Midbrain (tissue), 1 donor: ENCODE data around the gene HABP4.

Experiments
- DNase-seq: peaks from one replicate; lab custom pipeline; 2025; lab: John Stamatoyannopoulos, UW

HABP4 gene

GRCh38 chr9:96436063-96436455 lies 13.9 kb upstream of the HABP4 start:
- no peak for DNase-seq

- no peak for DNase-seq
These were observed 13.4 kb upstream of the HABP4 start for GRCh38 chr9:96436456-96437126.

- no peak for DNase-seq
These were observed 12.5 kb upstream of the HABP4 start for GRCh38 chr9:96437454-96437853.

GRCh38 chr9:96440671-96441199 lies 9.2 kb upstream of the HABP4 start:
- DNase-seq = no peak

- DNase-seq = no peak
These were observed 8.0 kb upstream of the HABP4 start for GRCh38 chr9:96441798-96442445.

- DNase-seq = no peak
These were observed 7.5 kb upstream of the HABP4 start for GRCh38 chr9:96442491-96442890.

- no peak for DNase-seq
These were observed 2.6 kb upstream of the HABP4 start for GRCh38 chr9:96447406-96447805.

GRCh38 chr9:96448546-96449170 lies 1.3 kb upstream of the HABP4 start:
- DNase-seq = no peak

GRCh38 chr9:96449523-96449844 lies 485 bp upstream of the HABP4 start:
- no peak for DNase-seq

- DNase-seq = no peak
These were observed 902 bp downstream of the HABP4 start for GRCh38 chr9:96450613-96451528.

GRCh38 chr9:96453625-96454024 lies 3.7 kb downstream of the HABP4 start:
- peak; percentile 78 for DNase-seq

- no peak for DNase-seq
These were observed 7.3 kb downstream of the HABP4 start for GRCh38 chr9:96457266-96457665.

- DNase-seq = no peak
These were observed 8.3 kb downstream of the HABP4 start for GRCh38 chr9:96458226-96458625.

- no peak for DNase-seq
These were observed 9.5 kb downstream of the HABP4 start for GRCh38 chr9:96459268-96460007.

GRCh38 chr9:96460470-96460869 lies 10.5 kb downstream of the HABP4 start:
- DNase-seq = no peak

GRCh38 chr9:96460882-96461281 lies 10.9 kb downstream of the HABP4 start:
- no peak for DNase-seq

- no peak for DNase-seq
These were observed 11.4 kb downstream of the HABP4 start for GRCh38 chr9:96461336-96461735.

- DNase-seq = no peak
These were observed 12.6 kb downstream of the HABP4 start for GRCh38 chr9:96462541-96462940.

GRCh38 chr9:96464426-96464825 lies 14.5 kb downstream of the HABP4 start:
- DNase-seq = no peak

GRCh38 chr9:96467784-96468183 lies 17.8 kb downstream of the HABP4 start:
- no peak for DNase-seq

GRCh38 chr9:96476013-96476412 lies 26.0 kb downstream of the HABP4 start:
- no peak for DNase-seq

GRCh38 chr9:96476591-96476990 lies 26.6 kb downstream of the HABP4 start:
- no peak for DNase-seq
